GM12864 (cell line): ENCODE measurements around the gene RINL.

Experiments
- DNase-seq: peaks from one replicate; pipeline ENCODE4 v3.0.0-alpha.2; 2011; ENCODE audit warnings: low read depth
- H3K4me3 ChIP-seq: 2 replicates; pipeline ENCODE4 v1.5.1; 2011; ENCODE audit warnings: mild to moderate bottlenecking, low read depth, low read length, control low read depth
- TF ChIP-seq, protein P1 (sequence below): IDR thresholded peaks from 2 replicates; pipeline ENCODE4 v1.5.1; 2011; ENCODE audit warnings: low read depth, mild to moderate bottlenecking, moderate library complexity, low read length, control low read depth, inconsistent platforms; ENCODE audit errors: missing control alignments

Gene RINL

DNA sequence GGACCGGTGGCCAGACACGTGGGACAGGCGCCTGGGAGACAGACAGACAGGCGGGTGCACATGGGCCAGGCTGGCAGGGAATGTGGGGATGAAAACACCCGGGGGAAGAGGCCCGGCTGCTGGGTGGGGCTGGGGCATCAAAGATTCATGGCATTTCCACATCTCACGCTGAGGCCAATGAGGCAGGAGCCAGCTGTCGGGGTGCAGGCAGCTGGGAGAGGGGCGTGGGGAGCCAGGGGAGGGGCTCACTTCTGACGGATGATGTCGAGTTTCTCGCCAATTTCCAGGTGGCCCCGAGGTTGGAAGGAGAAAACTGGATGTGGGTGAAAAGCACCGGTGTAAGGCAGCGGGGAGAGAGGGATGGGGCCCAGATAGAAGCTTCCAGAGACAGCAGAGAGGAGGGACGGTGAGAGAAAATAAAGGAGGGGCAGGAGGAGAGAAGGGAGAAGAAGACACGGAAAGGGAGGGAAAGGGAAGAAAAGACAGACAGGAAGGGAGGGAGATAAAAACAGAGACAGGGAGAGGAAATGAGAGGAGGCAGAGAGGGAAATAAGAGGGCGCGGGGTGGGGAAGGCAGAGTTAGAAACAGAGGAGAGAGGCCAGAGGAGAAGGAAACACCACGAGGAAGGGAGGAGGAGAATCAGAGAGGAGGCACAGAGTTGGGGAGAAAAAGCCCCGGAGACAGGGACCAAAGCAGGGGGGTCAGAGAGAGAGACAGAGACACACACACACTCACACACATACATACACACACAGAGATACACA lies 41.9 kb upstream of the RINL start:
- H3K4me3 ChIP-seq = no peak overlapping the region
- TF ChIP-seq, protein P1, sequence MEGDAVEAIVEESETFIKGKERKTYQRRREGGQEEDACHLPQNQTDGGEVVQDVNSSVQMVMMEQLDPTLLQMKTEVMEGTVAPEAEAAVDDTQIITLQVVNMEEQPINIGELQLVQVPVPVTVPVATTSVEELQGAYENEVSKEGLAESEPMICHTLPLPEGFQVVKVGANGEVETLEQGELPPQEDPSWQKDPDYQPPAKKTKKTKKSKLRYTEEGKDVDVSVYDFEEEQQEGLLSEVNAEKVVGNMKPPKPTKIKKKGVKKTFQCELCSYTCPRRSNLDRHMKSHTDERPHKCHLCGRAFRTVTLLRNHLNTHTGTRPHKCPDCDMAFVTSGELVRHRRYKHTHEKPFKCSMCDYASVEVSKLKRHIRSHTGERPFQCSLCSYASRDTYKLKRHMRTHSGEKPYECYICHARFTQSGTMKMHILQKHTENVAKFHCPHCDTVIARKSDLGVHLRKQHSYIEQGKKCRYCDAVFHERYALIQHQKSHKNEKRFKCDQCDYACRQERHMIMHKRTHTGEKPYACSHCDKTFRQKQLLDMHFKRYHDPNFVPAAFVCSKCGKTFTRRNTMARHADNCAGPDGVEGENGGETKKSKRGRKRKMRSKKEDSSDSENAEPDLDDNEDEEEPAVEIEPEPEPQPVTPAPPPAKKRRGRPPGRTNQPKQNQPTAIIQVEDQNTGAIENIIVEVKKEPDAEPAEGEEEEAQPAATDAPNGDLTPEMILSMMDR = no peak
- no peak for DNase-seq

DNA sequence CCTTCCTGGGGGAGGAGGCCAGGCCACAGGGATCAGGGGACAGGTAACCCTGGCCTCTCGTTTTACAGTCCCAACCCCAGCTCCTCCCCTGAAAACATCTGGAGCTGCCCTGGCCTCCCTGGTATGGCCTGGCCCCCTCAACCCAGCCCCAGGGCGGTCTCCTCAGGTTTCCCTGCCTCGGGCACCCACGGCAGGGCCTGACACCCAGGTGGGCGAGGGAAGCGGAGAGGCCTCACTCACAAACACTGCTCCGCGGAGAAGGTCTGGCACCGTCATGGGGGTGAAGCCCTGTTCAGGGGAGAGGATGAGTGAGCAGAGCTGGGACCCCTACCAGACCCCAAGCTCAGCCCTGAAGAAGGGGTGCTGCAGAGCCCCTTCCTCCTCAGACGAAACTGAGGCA lies 40.5 kb upstream of the RINL start:
- TF ChIP-seq, protein P1 = no peak
- no peak for DNase-seq
- H3K4me3 ChIP-seq = no peak overlapping the region

DNA sequence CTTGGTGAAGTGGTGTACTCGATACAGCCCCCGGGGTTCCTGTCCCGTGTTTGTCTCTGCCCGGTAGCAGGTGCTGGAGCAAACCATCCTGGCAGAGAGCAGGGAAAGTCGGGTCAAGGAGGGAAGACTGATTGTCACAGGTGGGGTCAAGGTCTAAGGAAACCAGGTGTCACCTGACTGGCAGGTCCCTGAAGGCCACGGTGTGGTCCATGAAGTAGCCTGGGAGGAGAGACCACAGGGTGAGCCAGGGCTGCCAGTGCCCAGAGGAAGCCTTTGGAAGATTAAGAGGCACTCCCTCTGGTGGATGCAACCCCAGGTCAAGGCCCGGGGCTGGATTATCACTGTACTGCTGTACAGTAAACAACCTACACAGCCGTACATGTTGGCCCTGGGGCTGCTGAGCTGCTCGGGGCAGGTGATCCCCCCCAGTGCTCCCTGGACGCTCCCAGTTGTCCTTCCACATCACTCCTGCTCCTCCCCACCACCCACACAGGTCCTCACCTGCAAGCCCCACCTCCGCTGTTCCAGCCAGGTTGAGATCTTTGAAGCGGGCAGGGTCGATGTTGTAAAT lies 39.9 kb upstream of the RINL start:
- TF ChIP-seq, protein P1 = no peak
- DNase-seq = no peak
- no peak overlapping the region for H3K4me3 ChIP-seq

DNA sequence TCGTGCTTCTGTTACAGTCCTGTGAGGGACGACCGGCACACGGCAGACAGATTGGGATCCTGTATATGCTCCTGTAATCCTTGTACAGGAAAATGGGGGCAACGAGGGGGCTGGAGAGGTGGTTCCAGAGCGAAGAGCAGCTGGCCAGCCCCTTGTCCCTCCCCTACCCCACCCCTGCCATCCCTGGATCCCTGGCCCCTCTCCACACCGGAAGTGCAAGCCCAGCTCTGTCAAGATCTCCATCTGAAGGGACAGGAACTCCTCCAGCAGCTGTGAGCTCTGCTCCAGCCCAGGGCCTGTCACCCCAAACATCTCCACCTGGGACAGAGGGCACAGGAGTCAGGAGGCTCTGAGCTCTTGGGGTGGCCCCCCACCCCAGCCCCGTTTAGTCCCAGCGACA lies 39.4 kb upstream of the RINL start:
- H3K4me3 ChIP-seq = no peak overlapping the region
- no peak for DNase-seq
- TF ChIP-seq, protein P1 = no peak

DNA sequence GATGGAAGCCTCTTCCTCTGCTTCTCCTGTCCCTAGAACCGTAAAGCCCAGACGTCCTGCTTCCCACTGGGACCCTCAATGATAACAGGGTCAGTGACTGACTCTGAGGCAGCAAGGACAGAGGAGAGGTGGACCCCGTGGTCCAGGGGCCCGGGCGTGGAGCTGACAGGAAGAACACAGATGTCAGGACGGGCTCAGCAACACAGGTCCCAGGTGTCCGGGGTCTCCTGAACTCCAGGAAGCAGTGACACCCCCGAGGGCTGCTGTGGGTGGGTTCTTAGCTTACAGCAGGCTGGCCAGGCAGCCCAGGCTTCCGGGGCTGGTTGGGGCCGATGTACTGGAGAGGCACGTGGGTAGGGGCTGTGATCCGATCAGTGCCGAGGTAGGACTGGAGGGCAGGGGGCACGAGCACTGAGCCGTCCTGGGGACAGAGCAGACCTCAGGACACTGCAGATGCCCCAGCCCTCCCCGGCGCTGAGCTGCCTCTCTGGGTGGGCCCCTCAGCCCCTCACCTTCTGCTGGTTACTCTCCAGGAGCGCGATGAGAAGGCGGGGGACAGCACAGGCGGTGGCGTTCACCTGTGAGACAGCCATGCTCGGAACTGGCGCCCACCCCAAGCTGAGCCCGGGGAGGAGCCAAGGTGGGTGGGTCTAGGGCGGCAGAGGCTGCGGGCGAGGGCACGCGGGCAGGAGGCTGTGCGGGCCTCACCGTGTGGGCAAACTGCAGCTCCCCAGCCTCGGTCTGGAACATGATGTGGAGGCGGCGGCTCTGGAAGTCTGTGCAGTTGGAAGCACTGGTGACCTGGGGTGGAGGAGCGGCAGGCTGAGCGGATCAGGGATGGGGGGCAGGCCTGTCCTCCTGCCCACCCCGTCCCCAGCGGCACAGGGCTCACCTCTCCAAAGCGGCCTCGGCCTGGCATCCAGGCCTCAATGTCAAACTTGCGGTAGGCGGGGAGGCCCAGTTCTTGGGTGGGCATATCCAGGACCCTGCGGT lies 37.5 kb upstream of the RINL start:
- no peak for DNase-seq
- TF ChIP-seq, protein P1 = no peak
- H3K4me3 ChIP-seq = no peak overlapping the region

DNA sequence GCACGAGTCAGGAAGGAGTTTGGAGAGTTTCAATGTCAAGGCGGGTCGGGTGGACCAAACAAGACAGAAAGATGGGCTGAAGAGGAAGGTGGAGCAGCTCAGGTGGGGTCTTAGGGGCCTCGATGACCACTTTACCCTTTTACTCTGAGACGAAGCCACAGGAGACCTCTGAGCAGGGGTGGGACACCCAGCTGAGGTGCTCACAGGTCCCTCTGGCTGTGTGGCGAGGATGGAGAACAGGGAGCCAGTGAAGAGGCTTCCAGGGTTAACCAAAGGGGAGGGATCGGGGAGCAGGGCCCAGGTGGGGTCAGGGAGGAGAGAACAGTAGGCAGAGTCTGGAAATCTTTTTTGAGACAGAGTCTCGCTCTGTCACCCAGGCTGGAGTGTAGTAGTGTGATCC lies 35.9 kb upstream of the RINL start:
- TF ChIP-seq, protein P1 = no peak

More for the DNA sequence above, 35.9 kb upstream of the RINL start:
- DNase-seq = no peak
- no peak overlapping the region for H3K4me3 ChIP-seq
